ENCODE results near the gene GRK1. TPM values are rescaled to one million over a fixed set of nuclear protein-coding genes. Genes with fewer than 3 reads are reported as not detected.

The GRK1 gene
- total and polyA plus RNA-seq, 10 donors = not detected

DNA sequence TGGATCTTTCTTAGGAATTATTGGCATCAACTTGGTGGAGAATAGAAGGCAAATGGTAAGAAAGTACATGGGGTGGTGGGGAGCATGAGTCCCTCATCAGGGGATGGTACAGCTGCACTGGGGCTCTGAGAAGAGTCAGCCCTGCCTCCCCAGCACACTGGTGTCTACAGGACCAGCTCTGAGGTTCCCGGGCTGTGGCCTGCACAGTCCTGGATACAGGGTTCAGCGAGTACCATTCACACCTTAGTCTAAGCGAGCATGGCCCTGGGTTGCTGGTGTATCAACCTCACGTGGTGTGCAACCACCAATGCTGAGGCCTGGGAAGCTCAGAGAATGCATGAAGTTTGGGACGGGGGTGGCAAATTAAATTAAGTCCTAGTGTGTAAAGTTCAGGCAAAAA is 102.1 kb downstream of the GRK1 start:
- WGBS, 5 donors = 89 to 95% (median 93%) methylated on average over 5 of the region's 5 CpGs
- intact Hi-C loops (cut with DNase I; ENCODE audit: low total_unique reads) = no loop called here
- peaks cover 0 to 3% (median 0%) of the 10 kb centered on the region in 6 donors for H3K4me1 ChIP-seq
- TF ChIP-seq POLR2AphosphoS5 (IDR thresholded peaks at IDR 0.05) (no peak), POLR2A (IDR thresholded peaks at IDR 0.05) (no peak)
- TF ChIP-seq, protein P1, sequence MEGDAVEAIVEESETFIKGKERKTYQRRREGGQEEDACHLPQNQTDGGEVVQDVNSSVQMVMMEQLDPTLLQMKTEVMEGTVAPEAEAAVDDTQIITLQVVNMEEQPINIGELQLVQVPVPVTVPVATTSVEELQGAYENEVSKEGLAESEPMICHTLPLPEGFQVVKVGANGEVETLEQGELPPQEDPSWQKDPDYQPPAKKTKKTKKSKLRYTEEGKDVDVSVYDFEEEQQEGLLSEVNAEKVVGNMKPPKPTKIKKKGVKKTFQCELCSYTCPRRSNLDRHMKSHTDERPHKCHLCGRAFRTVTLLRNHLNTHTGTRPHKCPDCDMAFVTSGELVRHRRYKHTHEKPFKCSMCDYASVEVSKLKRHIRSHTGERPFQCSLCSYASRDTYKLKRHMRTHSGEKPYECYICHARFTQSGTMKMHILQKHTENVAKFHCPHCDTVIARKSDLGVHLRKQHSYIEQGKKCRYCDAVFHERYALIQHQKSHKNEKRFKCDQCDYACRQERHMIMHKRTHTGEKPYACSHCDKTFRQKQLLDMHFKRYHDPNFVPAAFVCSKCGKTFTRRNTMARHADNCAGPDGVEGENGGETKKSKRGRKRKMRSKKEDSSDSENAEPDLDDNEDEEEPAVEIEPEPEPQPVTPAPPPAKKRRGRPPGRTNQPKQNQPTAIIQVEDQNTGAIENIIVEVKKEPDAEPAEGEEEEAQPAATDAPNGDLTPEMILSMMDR (IDR thresholded peaks at IDR 0.05 in 8 of 11, conservative IDR thresholded peaks at IDR 0.05 in 3 of 11) = no peak
- DNase-seq = peak; percentile 58
- peaks cover 0 to 10% (median 0%) of the 10 kb centered on the region in 8 donors for H3K9me3 ChIP-seq
- H3K36me3 ChIP-seq = peaks cover 0 to 26% (median 0%) of the 10 kb centered on the region in 6 donors
- H3K27ac ChIP-seq = no peak overlapping the region
- H3K27me3 ChIP-seq (replicated peaks in 1 of 7) = peaks cover 0 to 14% (median 0%) of the 10 kb centered on the region in 7 donors
- no peak overlapping the region for H3K4me3 ChIP-seq

- peaks cover 0 to 10% (median 0%) of the 10 kb centered on the region in 8 donors for H3K9me3 ChIP-seq
- peaks cover 0 to 26% (median 0%) of the 10 kb centered on the region in 6 donors for H3K36me3 ChIP-seq
- 86 to 92% (median 89%) methylated on average over 13 of the region's 13 CpGs for WGBS, 5 donors
- no peak overlapping the region for H3K27ac ChIP-seq
- H3K4me3 ChIP-seq = no peak overlapping the region
- H3K27me3 ChIP-seq (replicated peaks in 1 of 7) = peaks cover 0 to 7% (median 0%) of the 10 kb centered on the region in 7 donors
- TF ChIP-seq POLR2A (IDR thresholded peaks at IDR 0.05) = no peak
- TF ChIP-seq POLR2AphosphoS5 (IDR thresholded peaks at IDR 0.05) = no peak
- TF ChIP-seq, protein P1 (IDR thresholded peaks at IDR 0.05 in 8 of 11, conservative IDR thresholded peaks at IDR 0.05 in 3 of 11) = no peak
- DNase-seq = peak; percentile 51
- intact Hi-C loops (cut with DNase I; ENCODE audit: low total_unique reads) = no loop called here
- peaks cover 0 to 3% (median 0%) of the 10 kb centered on the region in 6 donors for H3K4me1 ChIP-seq
Observed at GRCh38 chr13:113769881-113770280, 102.9 kb downstream of the GRK1 start.

GRCh38 chr13:113770441-113770840 is 103.4 kb downstream of the GRK1 start:
- Histone ChIP-seq H3K4me1 (peaks cover 0 to 2% (median 0%) of the 10 kb centered on the region in 6 donors), H3K27me3 (replicated peaks in 1 of 7) (peaks cover 0 to 11% (median 0%) of the 10 kb centered on the region in 7 donors), H3K4me3 (no peak overlapping the region), H3K9me3 (peaks cover 0 to 10% (median 0%) of the 10 kb centered on the region in 8 donors), H3K27ac (no peak overlapping the region), H3K36me3 (peaks cover 0 to 26% (median 0%) of the 10 kb centered on the region in 6 donors)
- intact Hi-C loops (cut with DNase I; ENCODE audit: low total_unique reads) = no loop called here
- WGBS, 5 donors = 83 to 92% (median 87%) methylated on average over 8 of the region's 8 CpGs
- peak; percentile 46 for DNase-seq
- TF ChIP-seq POLR2A (IDR thresholded peaks at IDR 0.05) (no peak), POLR2AphosphoS5 (IDR thresholded peaks at IDR 0.05) (no peak)
- TF ChIP-seq, protein P1 (IDR thresholded peaks at IDR 0.05 in 8 of 11, conservative IDR thresholded peaks at IDR 0.05 in 3 of 11) = no peak

DNA sequence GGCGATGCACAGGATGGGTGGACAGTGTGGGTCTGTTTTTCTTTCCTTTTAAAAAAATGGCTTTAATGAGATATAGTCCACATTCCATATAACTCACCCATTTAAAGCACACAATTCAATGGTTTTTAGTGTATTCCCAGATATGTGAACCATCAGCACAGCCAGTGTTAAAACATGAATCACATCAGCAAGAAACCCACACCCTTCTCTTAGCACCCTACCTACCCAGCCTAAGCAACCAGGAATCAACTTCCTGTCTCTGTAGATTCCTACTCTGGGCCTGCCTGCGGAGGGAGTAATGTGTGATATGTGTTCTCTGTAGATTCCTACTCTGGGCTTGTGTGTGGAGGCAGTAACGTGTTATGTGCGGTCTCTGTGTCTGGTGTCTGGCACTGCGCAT is 103.9 kb downstream of the GRK1 start:
- H3K9me3 ChIP-seq = peaks cover 0 to 10% (median 0%) of the 10 kb centered on the region in 8 donors
- intact Hi-C loops (cut with DNase I; ENCODE audit: low total_unique reads) = no loop called here
- H3K27ac ChIP-seq = no peak overlapping the region
- no peaks in the 10 kb centered on the region for H3K4me1 ChIP-seq
- DNase-seq = no peak
- TF ChIP-seq, protein P1 (IDR thresholded peaks at IDR 0.05 in 8 of 11, conservative IDR thresholded peaks at IDR 0.05 in 3 of 11) = no peak
- no peak for TF ChIP-seq POLR2AphosphoS5 (IDR thresholded peaks at IDR 0.05)
- no peak for TF ChIP-seq POLR2A (IDR thresholded peaks at IDR 0.05)
- WGBS, 5 donors = 94 to 97% (median 96%) methylated on average over 5 of the region's 5 CpGs
- peaks cover 0 to 26% (median 0%) of the 10 kb centered on the region in 6 donors for H3K36me3 ChIP-seq
- H3K4me3 ChIP-seq = no peak overlapping the region
- H3K27me3 ChIP-seq (replicated peaks in 1 of 7) = peaks cover 0 to 12% (median 0%) of the 10 kb centered on the region in 7 donors
